Measurements from ENCODE around the gene CREM. TPM values are rescaled to one million over a fixed set of nuclear protein-coding genes. Genes with fewer than 3 reads are reported as not detected.
A peak's percentile ranks its signal among the peaks of the same experiment; 100 is the strongest.

CREM gene
- total RNA-seq, 1 donor, result 33.7 TPM

DNA sequence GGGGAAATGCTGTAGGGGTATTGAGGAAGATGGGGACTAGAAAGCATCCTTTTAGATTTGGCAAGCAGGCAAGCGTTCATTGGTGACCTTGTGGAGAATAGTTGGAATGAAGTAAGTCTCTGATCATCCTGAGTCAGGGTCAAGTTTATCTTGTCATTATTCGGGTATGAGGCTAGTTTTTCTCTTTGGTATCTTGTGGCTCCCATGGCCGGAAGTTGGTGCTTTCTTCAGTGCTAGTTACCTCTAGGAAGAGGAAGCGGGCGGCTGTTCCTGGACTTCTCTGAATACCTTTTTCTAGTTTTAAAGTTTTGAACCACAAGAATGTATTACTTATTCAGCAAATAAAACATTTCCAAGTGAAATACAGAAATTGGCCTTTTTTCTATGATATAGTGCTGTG is 9.2 kb downstream of the CREM start:
- no peak for DNase-seq (ENCODE audit: low read depth)
- H3K4me3 ChIP-seq (ENCODE audit: low read depth, low read length), result no peak overlapping the region
- TF ChIP-seq, protein P1, sequence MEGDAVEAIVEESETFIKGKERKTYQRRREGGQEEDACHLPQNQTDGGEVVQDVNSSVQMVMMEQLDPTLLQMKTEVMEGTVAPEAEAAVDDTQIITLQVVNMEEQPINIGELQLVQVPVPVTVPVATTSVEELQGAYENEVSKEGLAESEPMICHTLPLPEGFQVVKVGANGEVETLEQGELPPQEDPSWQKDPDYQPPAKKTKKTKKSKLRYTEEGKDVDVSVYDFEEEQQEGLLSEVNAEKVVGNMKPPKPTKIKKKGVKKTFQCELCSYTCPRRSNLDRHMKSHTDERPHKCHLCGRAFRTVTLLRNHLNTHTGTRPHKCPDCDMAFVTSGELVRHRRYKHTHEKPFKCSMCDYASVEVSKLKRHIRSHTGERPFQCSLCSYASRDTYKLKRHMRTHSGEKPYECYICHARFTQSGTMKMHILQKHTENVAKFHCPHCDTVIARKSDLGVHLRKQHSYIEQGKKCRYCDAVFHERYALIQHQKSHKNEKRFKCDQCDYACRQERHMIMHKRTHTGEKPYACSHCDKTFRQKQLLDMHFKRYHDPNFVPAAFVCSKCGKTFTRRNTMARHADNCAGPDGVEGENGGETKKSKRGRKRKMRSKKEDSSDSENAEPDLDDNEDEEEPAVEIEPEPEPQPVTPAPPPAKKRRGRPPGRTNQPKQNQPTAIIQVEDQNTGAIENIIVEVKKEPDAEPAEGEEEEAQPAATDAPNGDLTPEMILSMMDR (IDR thresholded peaks at IDR 0.05; ENCODE audit: insufficient read depth, low read depth, low read length), result no peak

DNA sequence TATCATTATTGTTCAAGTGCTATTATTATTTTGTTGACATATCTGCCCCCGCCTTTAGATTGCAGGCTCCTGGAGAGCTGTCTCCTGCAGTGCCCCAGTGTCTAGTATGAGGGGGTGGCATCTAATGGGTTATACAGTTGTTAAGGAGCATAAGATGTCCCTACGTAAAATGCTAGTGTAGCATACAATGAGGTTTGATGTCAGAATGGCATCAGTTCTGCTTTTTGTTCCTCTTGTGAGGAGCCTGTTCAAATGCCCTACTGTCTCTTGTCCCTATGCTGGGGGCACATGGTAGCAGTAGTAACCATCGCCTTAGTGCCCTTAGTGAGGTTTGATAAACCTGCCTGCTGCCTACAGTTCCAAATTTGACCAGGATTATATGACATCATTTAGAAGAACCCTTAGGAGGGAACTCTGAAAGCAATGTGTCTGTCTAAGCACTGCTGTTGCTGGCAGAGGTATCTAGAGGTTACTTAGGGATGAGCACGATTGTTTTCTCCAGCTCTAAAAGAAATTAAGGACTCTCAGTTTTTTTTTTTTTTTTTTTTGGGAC is 9.7 kb downstream of the CREM start:
- no peak overlapping the region for H3K4me3 ChIP-seq (ENCODE audit: low read depth, low read length)
- no peak for DNase-seq (ENCODE audit: low read depth)
- TF ChIP-seq, protein P1 (IDR thresholded peaks at IDR 0.05; ENCODE audit: insufficient read depth, low read depth, low read length), result no peak

DNA sequence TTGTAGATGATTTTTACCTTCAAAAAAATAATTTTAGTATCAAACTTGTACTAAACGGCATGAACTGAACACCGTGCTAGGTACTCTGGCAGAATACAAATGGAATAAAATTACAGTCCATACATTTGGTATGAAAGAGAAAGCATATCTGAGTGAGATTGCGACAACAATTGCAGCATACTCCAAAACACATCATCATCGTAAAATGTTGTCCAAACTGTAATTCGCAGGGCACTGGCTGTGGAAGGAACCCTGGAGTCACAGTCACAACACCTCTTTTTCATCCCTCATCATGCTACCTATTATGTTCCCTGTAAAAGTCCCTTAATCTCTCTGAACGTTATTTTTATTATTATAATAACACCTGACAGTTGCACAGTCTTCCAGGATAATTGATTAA is 13.5 kb downstream of the CREM start:
- DNase-seq (ENCODE audit: low read depth), result peak; percentile 33
- H3K4me3 ChIP-seq (ENCODE audit: low read depth, low read length), result no peak overlapping the region
- TF ChIP-seq, protein P1 (IDR thresholded peaks at IDR 0.05; ENCODE audit: insufficient read depth, low read depth, low read length), result no peak

DNA sequence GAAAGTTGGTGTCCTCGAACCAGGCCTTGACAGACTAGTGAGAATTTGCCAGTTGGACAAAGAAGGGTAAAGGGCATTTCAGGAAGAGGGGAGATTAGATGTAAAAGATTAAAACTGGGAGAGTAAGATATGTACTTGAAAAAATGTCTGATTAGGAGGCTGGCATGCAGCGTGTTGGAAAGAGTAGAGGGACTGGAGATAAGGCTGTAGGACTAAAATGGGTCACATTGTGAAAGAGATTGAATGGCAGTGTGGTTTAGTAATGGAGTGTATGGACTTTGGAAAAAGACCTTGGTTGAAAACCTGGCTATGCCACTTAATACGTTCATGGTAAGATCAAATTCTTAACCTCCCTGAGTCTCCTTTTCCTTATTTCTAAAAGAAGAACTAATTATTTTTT is 14.1 kb downstream of the CREM start:
- DNase-seq (ENCODE audit: low read depth), result no peak
- no peak overlapping the region for H3K4me3 ChIP-seq (ENCODE audit: low read depth, low read length)
- TF ChIP-seq, protein P1 (IDR thresholded peaks at IDR 0.05; ENCODE audit: insufficient read depth, low read depth, low read length), result no peak

DNA sequence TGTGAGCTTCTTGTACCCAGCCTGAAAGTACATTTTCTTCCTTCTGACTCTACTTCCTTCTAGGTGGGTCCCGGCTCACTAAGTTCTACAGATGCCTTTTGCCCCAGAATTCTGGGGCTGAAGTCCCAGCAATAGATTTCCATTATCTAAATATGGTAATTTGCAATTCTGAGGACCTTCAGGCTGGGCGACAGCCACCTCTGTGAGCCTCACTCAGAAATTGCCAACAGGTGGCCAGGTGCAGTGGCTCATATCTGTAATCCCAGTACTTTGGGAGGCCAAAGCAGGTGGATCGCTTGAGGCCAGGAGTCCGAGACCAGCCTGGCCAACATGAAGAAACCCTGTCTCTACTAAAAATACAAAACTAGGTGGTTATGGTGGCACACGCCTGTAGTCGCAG is 23.7 kb downstream of the CREM start:
- TF ChIP-seq, protein P1 (IDR thresholded peaks at IDR 0.05; ENCODE audit: insufficient read depth, low read depth, low read length), result no peak
- H3K4me3 ChIP-seq (ENCODE audit: low read depth, low read length), result no peak overlapping the region

DNA sequence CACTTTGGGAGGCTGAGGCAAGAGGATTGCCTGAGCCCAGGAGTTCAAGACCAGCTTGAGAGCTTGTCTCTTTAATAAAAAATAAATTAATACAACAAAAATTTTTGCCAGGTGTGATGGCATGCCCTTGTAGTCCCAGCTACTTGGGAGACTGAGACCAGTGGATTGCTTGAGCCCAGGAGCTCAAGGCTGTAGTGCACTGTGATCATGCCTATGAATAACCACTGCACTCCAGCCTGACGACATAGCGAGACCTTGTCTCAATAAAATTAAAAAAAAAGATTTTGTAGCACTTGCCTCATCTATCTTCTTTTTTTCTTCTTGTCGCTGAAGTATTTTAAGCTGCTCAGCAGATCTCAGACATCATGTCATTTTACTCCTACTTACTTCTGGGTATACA is 26.3 kb downstream of the CREM start:
- TF ChIP-seq, protein P1 (IDR thresholded peaks at IDR 0.05; ENCODE audit: insufficient read depth, low read depth, low read length), result no peak
- no peak for DNase-seq (ENCODE audit: low read depth)
- H3K4me3 ChIP-seq (ENCODE audit: low read depth, low read length), result no peak overlapping the region

More for the DNA sequence above, 23.7 kb downstream of the CREM start:
- DNase-seq (ENCODE audit: low read depth), result no peak

DNA sequence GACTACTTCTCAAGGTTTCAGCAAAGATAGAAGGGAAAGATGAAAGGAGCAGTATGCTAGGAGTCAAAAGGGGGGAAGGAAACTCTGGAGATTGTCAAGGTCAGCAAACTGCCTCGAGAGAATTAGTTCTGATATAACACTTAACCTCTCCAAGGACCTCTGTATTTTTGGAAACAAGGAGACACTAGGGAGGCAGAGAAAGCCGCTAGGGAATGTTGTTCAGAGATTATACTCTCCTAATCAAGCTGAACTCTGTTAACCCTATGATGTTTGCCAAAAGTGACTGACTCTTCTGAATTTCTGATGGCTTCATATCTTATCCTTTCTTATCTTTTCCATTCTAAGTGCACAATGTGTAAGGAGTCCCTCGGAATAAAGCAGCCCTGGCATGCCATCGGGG is 27.1 kb downstream of the CREM start:
- H3K4me3 ChIP-seq (ENCODE audit: low read depth, low read length), result no peak overlapping the region
- TF ChIP-seq, protein P1 (IDR thresholded peaks at IDR 0.05; ENCODE audit: insufficient read depth, low read depth, low read length), result no peak
- no peak for DNase-seq (ENCODE audit: low read depth)

Measured in fibroblast of villous mesenchyme (primary cell).